Liver (tissue), 9 donors: ENCODE measurements around the gene NFYC. TPM values are rescaled to one million over a fixed set of nuclear protein-coding genes. Genes with fewer than 3 reads are reported as not detected.

Experiments
- DNase-seq: peaks from one replicate; pipeline ENCODE4 v3.0.0-alpha.2; 2017; ENCODE audit warnings: low spot score
- H3K27ac ChIP-seq, 2 donors: one replicate each; pipeline ENCODE4 v1.7.0; 2013; ENCODE audit warnings: inconsistent platforms in 2 of 2, low read length in 2 of 2, control low read depth in 1 of 2, low read depth in 1 of 2, mild to moderate bottlenecking in 1 of 2
- H3K27me3 ChIP-seq, 4 donors: one replicate each; pipeline versions ENCODE4 v1.6.1 to v1.7.0; 2013; ENCODE audit warnings: low read length in 3 of 4, inconsistent platforms in 1 of 4, mild to moderate bottlenecking in 1 of 4, moderate library complexity in 1 of 4; ENCODE audit not compliant: control insufficient read depth in 4 of 4, insufficient read depth in 4 of 4
- H3K36me3 ChIP-seq, 4 donors: one replicate each; pipeline versions ENCODE4 v1.6.1 to v1.7.0; 2013; ENCODE audit warnings: low read length in 3 of 4, mild to moderate bottlenecking in 3 of 4, low read depth in 1 of 4, moderate library complexity in 1 of 4; ENCODE audit not compliant: control insufficient read depth in 4 of 4, insufficient read depth in 3 of 4
- H3K4me1 ChIP-seq, 4 donors: one replicate each; pipeline versions ENCODE4 v1.6.1 to v1.7.0; 2013; ENCODE audit warnings: low read length in 3 of 4, mild to moderate bottlenecking in 3 of 4, moderate library complexity in 1 of 4; ENCODE audit not compliant: control insufficient read depth in 4 of 4, insufficient read depth in 4 of 4
- H3K4me3 ChIP-seq, 3 donors: one replicate each; pipeline versions ENCODE4 v1.6.1 to v1.7.0; 2013; ENCODE audit warnings: low read length in 3 of 3, control low read depth in 1 of 3, low read depth in 1 of 3, mild to moderate bottlenecking in 1 of 3
- H3K9ac ChIP-seq, 2 donors: one replicate each; pipeline ENCODE4 v1.7.0; 2013; ENCODE audit warnings: low read length in 2 of 2, mild to moderate bottlenecking in 2 of 2, moderate library complexity in 2 of 2, control low read depth in 1 of 2, low read depth in 1 of 2
- H3K9me3 ChIP-seq, 4 donors: one replicate each; pipeline versions ENCODE4 v1.6.1 to v1.7.0; 2013; ENCODE audit warnings: low read length in 3 of 4; ENCODE audit not compliant: control insufficient read depth in 4 of 4
- EGR1 ChIP-seq, 2 donors: IDR thresholded peaks; 2 replicates each; pipeline ENCODE4 v1.6.1; 2016 to 2018; ENCODE audit warnings: antibody characterized with exemption in 2 of 2, low read depth in 2 of 2
- FOXA1 ChIP-seq: IDR thresholded peaks from 2 replicates; pipeline ENCODE4 v1.6.1; 2016; ENCODE audit warnings: antibody characterized with exemption
- FOXA2 ChIP-seq: IDR thresholded peaks from 2 replicates; pipeline ENCODE4 v1.6.1; 2016; ENCODE audit warnings: antibody characterized with exemption
- GABPA ChIP-seq, 2 donors: IDR thresholded peaks in 1 of 2; conservative IDR thresholded peaks in 1 of 2; 2 replicates each; pipeline ENCODE4 v1.6.1; 2016; ENCODE audit warnings: antibody characterized with exemption in 2 of 2, mild to moderate bottlenecking in 1 of 2, moderate library complexity in 1 of 2
- HNF4A ChIP-seq, 2 donors: conservative IDR thresholded peaks; 2 replicates each; pipeline ENCODE4 v1.6.1; 2016; ENCODE audit warnings: antibody characterized with exemption in 2 of 2, mild to moderate bottlenecking in 2 of 2
- HNF4G ChIP-seq: IDR thresholded peaks from 2 replicates; pipeline ENCODE4 v1.6.1; 2016; ENCODE audit warnings: antibody characterized with exemption
- JUND ChIP-seq, 2 donors: IDR thresholded peaks; 2 replicates each; pipeline ENCODE4 v1.6.1; 2016; ENCODE audit warnings: antibody characterized with exemption in 2 of 2
- NR2F2 ChIP-seq: IDR thresholded peaks from 2 replicates; pipeline ENCODE4 v1.6.1; 2016; ENCODE audit warnings: antibody characterized with exemption
- RAD21 ChIP-seq, 2 donors: IDR thresholded peaks; 2 replicates each; pipeline ENCODE4 v1.6.1; 2016; ENCODE audit warnings: antibody characterized with exemption in 2 of 2, mild to moderate bottlenecking in 2 of 2
- RXRA ChIP-seq, 2 donors: IDR thresholded peaks; 2 replicates each; pipeline ENCODE4 v1.6.1; 2017 to 2018; ENCODE audit warnings: antibody characterized with exemption in 2 of 2, mild to moderate bottlenecking in 1 of 2
- SP1 ChIP-seq: IDR thresholded peaks from 2 replicates; pipeline ENCODE4 v1.6.1; 2018; ENCODE audit warnings: antibody characterized with exemption, mild to moderate bottlenecking
- TAF1 ChIP-seq: conservative IDR thresholded peaks from 2 replicates; pipeline ENCODE4 v1.6.1; 2016; ENCODE audit warnings: antibody characterized with exemption, mild to moderate bottlenecking
- YY1 ChIP-seq: IDR thresholded peaks from 2 replicates; pipeline ENCODE4 v1.6.1; 2016; ENCODE audit warnings: antibody characterized with exemption, mild to moderate bottlenecking
- WGBS: extraction: QIAGEN DNeasy Blood & Tissue Kit; methylation state at CpG from one replicate; pipeline ENCODE4 v1.1.7; 2013; 5-methylcytosine and 5-hydroxymethylcytosine counted together
- polyA plus RNA-seq, 2 donors: library from polyadenylated mRNA; stranded (reverse) in 1 of 2; unstranded in 1 of 2; fragments of 200-250 nt in 1 of 2; fragments of >200 nt in 1 of 2; fragmentation: Nextera tagmentation in 1 of 2; extraction: Ambion mirVana in 1 of 2; gene quantifications; one replicate each; pipeline versions ENCODE4 v1.2.1 to v1.2.3, GENCODE V29; 2013 to 2015
- total RNA-seq, 2 donors: library from RNA; depleted of rRNA; stranded (reverse); fragments of >200 nt; gene quantifications; one replicate each; pipeline ENCODE4 v1.2.3, GENCODE V29; 2014
- TF ChIP-seq, protein P1 (sequence below): IDR thresholded peaks from 2 replicates; pipeline ENCODE4 v1.6.1; 2016; ENCODE audit warnings: antibody characterized with exemption
- TF ChIP-seq, protein P2 (sequence below): IDR thresholded peaks from 2 replicates; pipeline ENCODE4 v1.6.1; 2016; ENCODE audit warnings: antibody characterized with exemption
- TF ChIP-seq, protein P3 (sequence below): IDR thresholded peaks from 2 replicates; pipeline ENCODE4 v1.6.1; 2016; ENCODE audit warnings: antibody characterized with exemption
- TF ChIP-seq, protein P4 (sequence below): fragments of 150-350 bp; IDR thresholded peaks from 2 replicates; pipeline ENCODE4 v1.5.1; 2017; ENCODE audit warnings: improper control_type of control experiment, low read depth, low read length; ENCODE audit not compliant: missing input control
- TF ChIP-seq, protein P5 (sequence below): IDR thresholded peaks from 2 replicates; pipeline ENCODE4 v1.6.1; 2016; ENCODE audit warnings: antibody characterized with exemption, mild to moderate bottlenecking
- donor health status: healthy.
- donor health status: healthy.
- donor health status: healthy.
- donor health status: healthy.
- donor health status: healthy.

NFYC gene
- total and polyA plus RNA-seq, 4 donors, result 18.3 to 28.1 (median 26.8) TPM

DNA sequence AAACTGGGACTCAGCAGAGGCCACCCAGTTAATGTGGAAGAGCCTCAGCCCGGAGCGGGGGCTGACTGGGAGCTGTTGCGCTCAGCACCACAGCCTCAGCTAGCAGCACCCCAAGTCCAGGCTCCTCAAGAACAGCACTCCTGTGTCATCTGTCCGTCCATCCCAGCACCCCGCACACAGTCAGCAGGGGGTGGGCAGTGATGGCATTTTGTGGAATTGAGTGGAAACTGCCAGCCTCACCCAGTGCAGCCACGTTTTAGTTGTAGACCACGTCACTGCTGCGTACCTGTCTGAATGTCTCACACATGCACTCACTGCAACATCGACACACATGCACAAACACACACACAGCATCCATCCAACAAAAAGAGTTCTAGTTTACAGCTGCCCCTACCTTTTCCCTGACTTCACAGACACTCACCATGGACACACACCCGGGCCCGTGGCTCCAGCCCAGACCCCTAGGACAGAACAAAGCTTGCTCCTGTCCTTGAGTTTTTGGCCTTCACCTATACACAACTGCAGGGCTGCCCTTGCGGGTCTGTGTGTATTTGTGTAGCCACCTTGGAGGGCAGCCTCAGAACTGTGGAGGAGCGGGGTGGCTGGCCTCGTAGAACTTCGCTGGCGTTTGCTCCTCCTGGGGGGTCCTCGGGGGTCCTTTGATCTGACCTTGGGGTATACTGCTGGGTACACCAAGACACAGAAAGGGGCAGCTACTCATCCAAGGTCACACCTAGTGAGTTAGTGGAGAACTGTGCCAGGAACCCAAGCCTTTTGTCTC lies 97.2 kb downstream of the NFYC start:
- WGBS, result 93% methylated on average over 17 of the region's 17 CpGs
- TF ChIP-seq YY1 (no peak), GABPA (IDR thresholded peaks at IDR 0.05 in 1 of 2, conservative IDR thresholded peaks at IDR 0.05 in 1 of 2) (no peak), RXRA (IDR thresholded peaks at IDR 0.05) (no peak), FOXA1 (no peak), EGR1 (IDR thresholded peaks at IDR 0.05; ENCODE audit: low read depth in 2 of 2) (no peak), HNF4G (no peak), FOXA2 (no peak)
- TF ChIP-seq, protein P1, sequence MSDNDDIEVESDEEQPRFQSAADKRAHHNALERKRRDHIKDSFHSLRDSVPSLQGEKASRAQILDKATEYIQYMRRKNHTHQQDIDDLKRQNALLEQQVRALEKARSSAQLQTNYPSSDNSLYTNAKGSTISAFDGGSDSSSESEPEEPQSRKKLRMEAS, result no peak
- TF ChIP-seq, protein P2, sequence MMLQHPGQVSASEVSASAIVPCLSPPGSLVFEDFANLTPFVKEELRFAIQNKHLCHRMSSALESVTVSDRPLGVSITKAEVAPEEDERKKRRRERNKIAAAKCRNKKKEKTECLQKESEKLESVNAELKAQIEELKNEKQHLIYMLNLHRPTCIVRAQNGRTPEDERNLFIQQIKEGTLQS, result no peak
- TF ChIP-seq, protein P3, sequence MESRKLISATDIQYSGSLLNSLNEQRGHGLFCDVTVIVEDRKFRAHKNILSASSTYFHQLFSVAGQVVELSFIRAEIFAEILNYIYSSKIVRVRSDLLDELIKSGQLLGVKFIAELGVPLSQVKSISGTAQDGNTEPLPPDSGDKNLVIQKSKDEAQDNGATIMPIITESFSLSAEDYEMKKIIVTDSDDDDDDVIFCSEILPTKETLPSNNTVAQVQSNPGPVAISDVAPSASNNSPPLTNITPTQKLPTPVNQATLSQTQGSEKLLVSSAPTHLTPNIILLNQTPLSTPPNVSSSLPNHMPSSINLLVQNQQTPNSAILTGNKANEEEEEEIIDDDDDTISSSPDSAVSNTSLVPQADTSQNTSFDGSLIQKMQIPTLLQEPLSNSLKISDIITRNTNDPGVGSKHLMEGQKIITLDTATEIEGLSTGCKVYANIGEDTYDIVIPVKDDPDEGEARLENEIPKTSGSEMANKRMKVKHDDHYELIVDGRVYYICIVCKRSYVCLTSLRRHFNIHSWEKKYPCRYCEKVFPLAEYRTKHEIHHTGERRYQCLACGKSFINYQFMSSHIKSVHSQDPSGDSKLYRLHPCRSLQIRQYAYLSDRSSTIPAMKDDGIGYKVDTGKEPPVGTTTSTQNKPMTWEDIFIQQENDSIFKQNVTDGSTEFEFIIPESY, result no peak
- H3K9ac ChIP-seq, result no peak overlapping the region
- H3K36me3 ChIP-seq, result no peaks in the 10 kb centered on the region
- no peaks in the 10 kb centered on the region for H3K9me3 ChIP-seq
- no peak for DNase-seq
- no peak overlapping the region for H3K27ac ChIP-seq
- no peaks in the 10 kb centered on the region for H3K27me3 ChIP-seq
- H3K4me3 ChIP-seq, result no peak overlapping the region
- H3K4me1 ChIP-seq, result peaks cover 0 to 17% (median 6%) of the 10 kb centered on the region in 4 donors

DNA sequence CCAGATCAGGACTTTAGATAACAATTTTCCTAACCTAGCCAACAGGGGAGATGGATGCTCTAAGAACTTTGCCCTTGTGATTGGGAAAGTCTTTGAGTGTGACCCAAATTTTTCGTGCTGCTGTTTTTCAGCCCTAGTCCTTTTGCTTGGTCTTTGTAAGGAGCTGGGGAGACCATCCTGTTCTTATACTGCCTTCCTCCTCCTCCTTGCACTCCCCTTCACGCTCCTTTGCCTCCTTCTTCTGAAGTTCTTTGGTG lies 97.8 kb downstream of the NFYC start:
- Histone ChIP-seq H3K4me1 (peaks cover 0 to 13% (median 4%) of the 10 kb centered on the region in 4 donors), H3K27ac (no peak overlapping the region), H3K4me3 (no peak overlapping the region), H3K27me3 (no peaks in the 10 kb centered on the region), H3K9me3 (no peaks in the 10 kb centered on the region), H3K36me3 (no peaks in the 10 kb centered on the region), H3K9ac (no peak overlapping the region)
- WGBS, result 62% methylated on average over 2 of the region's 2 CpGs
- TF ChIP-seq HNF4A (conservative IDR thresholded peaks at IDR 0.05) (peak; percentile 81), FOXA2 (no peak), HNF4G (peak; percentile 23), YY1 (no peak), JUND (IDR thresholded peaks at IDR 0.05) (no peak), NR2F2 (no peak), RAD21 (IDR thresholded peaks at IDR 0.05) (peak in 1 of 2 donors; percentile 28), GABPA (IDR thresholded peaks at IDR 0.05 in 1 of 2, conservative IDR thresholded peaks at IDR 0.05 in 1 of 2) (no peak), FOXA1 (no peak), TAF1 (no peak), RXRA (IDR thresholded peaks at IDR 0.05) (peak; percentile 12 to 33), EGR1 (IDR thresholded peaks at IDR 0.05; ENCODE audit: low read depth in 2 of 2) (no peak), SP1 (peak; percentile 43)
- TF ChIP-seq, protein P3, result no peak
- TF ChIP-seq, protein P2, result no peak
- TF ChIP-seq, protein P4, sequence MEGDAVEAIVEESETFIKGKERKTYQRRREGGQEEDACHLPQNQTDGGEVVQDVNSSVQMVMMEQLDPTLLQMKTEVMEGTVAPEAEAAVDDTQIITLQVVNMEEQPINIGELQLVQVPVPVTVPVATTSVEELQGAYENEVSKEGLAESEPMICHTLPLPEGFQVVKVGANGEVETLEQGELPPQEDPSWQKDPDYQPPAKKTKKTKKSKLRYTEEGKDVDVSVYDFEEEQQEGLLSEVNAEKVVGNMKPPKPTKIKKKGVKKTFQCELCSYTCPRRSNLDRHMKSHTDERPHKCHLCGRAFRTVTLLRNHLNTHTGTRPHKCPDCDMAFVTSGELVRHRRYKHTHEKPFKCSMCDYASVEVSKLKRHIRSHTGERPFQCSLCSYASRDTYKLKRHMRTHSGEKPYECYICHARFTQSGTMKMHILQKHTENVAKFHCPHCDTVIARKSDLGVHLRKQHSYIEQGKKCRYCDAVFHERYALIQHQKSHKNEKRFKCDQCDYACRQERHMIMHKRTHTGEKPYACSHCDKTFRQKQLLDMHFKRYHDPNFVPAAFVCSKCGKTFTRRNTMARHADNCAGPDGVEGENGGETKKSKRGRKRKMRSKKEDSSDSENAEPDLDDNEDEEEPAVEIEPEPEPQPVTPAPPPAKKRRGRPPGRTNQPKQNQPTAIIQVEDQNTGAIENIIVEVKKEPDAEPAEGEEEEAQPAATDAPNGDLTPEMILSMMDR, result no peak
- TF ChIP-seq, protein P1, result no peak
- TF ChIP-seq, protein P5, sequence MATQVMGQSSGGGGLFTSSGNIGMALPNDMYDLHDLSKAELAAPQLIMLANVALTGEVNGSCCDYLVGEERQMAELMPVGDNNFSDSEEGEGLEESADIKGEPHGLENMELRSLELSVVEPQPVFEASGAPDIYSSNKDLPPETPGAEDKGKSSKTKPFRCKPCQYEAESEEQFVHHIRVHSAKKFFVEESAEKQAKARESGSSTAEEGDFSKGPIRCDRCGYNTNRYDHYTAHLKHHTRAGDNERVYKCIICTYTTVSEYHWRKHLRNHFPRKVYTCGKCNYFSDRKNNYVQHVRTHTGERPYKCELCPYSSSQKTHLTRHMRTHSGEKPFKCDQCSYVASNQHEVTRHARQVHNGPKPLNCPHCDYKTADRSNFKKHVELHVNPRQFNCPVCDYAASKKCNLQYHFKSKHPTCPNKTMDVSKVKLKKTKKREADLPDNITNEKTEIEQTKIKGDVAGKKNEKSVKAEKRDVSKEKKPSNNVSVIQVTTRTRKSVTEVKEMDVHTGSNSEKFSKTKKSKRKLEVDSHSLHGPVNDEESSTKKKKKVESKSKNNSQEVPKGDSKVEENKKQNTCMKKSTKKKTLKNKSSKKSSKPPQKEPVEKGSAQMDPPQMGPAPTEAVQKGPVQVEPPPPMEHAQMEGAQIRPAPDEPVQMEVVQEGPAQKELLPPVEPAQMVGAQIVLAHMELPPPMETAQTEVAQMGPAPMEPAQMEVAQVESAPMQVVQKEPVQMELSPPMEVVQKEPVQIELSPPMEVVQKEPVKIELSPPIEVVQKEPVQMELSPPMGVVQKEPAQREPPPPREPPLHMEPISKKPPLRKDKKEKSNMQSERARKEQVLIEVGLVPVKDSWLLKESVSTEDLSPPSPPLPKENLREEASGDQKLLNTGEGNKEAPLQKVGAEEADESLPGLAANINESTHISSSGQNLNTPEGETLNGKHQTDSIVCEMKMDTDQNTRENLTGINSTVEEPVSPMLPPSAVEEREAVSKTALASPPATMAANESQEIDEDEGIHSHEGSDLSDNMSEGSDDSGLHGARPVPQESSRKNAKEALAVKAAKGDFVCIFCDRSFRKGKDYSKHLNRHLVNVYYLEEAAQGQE, result no peak
- no peak for DNase-seq
